DOHH2 (cell line): ENCODE data around the gene CCDC40.

ENCODE experiments used
- CTCF ChIP-seq: fragments of 200-600 bp; sonication (generic); IDR thresholded peaks from one replicate; pipeline ENCODE4 v1.5.1; 2014; ENCODE audit warnings: antibody characterized with exemption, mild to moderate bottlenecking, low read depth, low read length; ENCODE audit not compliant: poor library complexity, severe bottlenecking
- EZH2phosphoT487 ChIP-seq: fragments of 200-600 bp; sonication (generic); IDR thresholded peaks from 2 replicates; pipeline ENCODE4 v1.6.1; 2017; ENCODE audit warnings: borderline replicate concordance, mild to moderate bottlenecking, antibody characterized with exemption, low read length, moderate library complexity, mixed read lengths

DNA sequence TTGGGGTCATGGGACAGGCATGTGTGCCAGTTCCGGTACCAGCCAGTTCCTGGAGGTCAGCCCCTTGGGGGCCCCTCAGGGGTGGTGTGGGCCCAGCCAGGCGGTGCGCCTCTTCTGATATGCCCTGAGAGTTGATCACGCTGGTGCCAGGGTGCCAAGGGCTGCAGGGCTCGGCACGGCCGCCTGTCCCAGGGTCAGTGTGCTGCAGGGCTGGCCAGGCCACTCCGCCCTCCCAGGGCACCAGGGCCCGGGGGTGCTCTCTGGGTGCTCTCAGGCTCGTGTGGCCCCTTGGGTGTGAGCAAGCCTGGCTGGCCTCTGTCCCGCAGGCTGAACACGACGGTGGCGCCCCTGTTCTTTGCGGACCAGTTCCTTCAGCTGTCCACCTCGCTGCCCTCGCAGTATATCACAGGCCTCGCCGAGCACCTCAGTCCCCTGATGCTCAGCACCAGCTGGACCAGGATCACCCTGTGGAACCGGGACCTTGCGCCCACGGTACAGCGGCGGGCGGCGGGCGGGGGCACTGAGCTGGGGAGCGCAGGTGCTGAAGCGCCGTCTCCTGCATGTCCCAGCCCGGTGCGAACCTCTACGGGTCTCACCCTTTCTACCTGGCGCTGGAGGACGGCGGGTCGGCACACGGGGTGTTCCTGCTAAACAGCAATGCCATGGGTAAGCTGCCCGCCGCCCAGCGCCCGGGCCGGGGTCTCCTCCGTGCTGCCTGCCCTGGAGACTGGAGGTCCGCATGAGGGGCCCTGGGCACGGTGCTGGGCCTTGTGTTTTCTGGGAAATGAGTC lies 71.0 kb downstream of the CCDC40 start:
- no peak for TF ChIP-seq CTCF
- no peak for TF ChIP-seq EZH2phosphoT487
